ENCODE data around the gene ZNF787. TPM values are rescaled to one million over a fixed set of nuclear protein-coding genes. Genes with fewer than 3 reads are reported as not detected.

ZNF787 gene
- 27.3 to 48.7 TPM (median 43.4 TPM) in 5 replicates for total RNA-seq (2022; extraction: Qiagen RNA extraction; ENCODE audit: low read depth)

GRCh38 chr19:56121180-56122167 lies at the start of gene ZNF787:
Gene ZNF787, minus strand, starts transcription at chr19:56121295. Its CDS starts 18,078 bp downstream, at chr19:56103217.

GRCh38 chr19:56140583-56141416 lies 19.7 kb upstream of the ZNF787 start, which contains the start of gene ZNF444:
Gene ZNF444, plus strand, starts transcription at chr19:56141287. Its CDS starts 5,625 bp downstream, at chr19:56146912.

Other genes starting within 250 kb of the ZNF787 start
- gene NLRP13, start 189.0 kb downstream of the ZNF787 start, total RNA-seq (2022; extraction: Qiagen RNA extraction; ENCODE audit: low read depth): not detected in 5 replicates
- gene NLRP8, start 173.5 kb downstream of the ZNF787 start, total RNA-seq (2022; extraction: Qiagen RNA extraction; ENCODE audit: low read depth): not detected in 5 replicates
- not detected in 5 replicates for gene NLRP5, start 134.5 kb downstream of the ZNF787 start, total RNA-seq (2022; extraction: Qiagen RNA extraction; ENCODE audit: low read depth)
- 16.6 to 29.1 TPM (median 26.4 TPM) in 5 replicates for gene ZNF444, start 20.0 kb upstream of the ZNF787 start, total RNA-seq (2022; extraction: Qiagen RNA extraction; ENCODE audit: low read depth)
- not detected in 5 replicates for gene GALP, start 54.7 kb upstream of the ZNF787 start, total RNA-seq (2022; extraction: Qiagen RNA extraction; ENCODE audit: low read depth)
- gene ZSCAN5B, start 76.5 kb upstream of the ZNF787 start, total RNA-seq (2022; extraction: Qiagen RNA extraction; ENCODE audit: low read depth): 0.09 TPM in 1 of 5 replicates, not detected in the others
- not detected in 5 replicates for gene ZSCAN5C, start 81.0 kb upstream of the ZNF787 start, total RNA-seq (2022; extraction: Qiagen RNA extraction; ENCODE audit: low read depth)
- not detected in 5 replicates for gene EDDM13, start 151.5 kb upstream of the ZNF787 start, total RNA-seq (2022; extraction: Qiagen RNA extraction; ENCODE audit: low read depth)
- 7.0 to 12.2 TPM (median 8.2 TPM) in 5 replicates for gene ZSCAN5A, start 193.5 kb upstream of the ZNF787 start, total RNA-seq (2022; extraction: Qiagen RNA extraction; ENCODE audit: low read depth)

Data from A549 treated with DMSO at 1 μM for 4 hours (cell line).